Epidermal melanocyte (primary cell): ENCODE measurements around the gene LRCH3.

Experiments used
- DNase-seq: peaks from one replicate; pipeline ENCODE4 v3.0.0; 2011; ENCODE audit warnings: low spot score; ENCODE audit not compliant: insufficient read length

Gene LRCH3

GRCh38 chr3:197833930-197834715 is 43.1 kb downstream of the LRCH3 start:
- no peak for DNase-seq

DNA sequence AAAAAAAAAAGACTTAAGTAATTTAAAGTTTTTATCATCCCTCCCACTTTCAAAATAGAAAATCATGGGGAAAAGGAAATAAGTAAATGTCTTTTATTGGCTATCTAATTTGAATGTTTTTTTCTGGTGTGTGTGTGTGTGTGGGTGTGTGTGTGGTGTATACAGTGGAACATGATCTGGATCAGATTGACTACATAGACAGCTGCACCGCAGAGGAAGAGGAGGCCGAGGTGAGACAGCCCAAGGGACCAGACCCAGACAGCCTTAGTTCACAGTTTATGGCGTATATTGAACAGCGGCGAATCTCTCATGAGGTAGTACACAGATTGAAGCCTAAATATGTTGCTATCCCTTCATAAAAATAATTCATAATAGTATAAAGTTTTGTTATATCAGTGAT is 44.5 kb downstream of the LRCH3 start:
- DNase-seq, result no peak

- peak; percentile 73 for DNase-seq
These were observed 45.2 kb downstream of the LRCH3 start for GRCh38 chr3:197836244-197836643.

- no peak for DNase-seq
These were observed 46.2 kb downstream of the LRCH3 start for GRCh38 chr3:197837282-197837681.

- DNase-seq, result no peak
These were observed 50.7 kb downstream of the LRCH3 start for GRCh38 chr3:197841789-197842188.

- no peak for DNase-seq
These were observed 55.4 kb downstream of the LRCH3 start for GRCh38 chr3:197846491-197846890.

GRCh38 chr3:197847866-197848401 is 56.9 kb downstream of the LRCH3 start:
- DNase-seq, result no peak

DNA sequence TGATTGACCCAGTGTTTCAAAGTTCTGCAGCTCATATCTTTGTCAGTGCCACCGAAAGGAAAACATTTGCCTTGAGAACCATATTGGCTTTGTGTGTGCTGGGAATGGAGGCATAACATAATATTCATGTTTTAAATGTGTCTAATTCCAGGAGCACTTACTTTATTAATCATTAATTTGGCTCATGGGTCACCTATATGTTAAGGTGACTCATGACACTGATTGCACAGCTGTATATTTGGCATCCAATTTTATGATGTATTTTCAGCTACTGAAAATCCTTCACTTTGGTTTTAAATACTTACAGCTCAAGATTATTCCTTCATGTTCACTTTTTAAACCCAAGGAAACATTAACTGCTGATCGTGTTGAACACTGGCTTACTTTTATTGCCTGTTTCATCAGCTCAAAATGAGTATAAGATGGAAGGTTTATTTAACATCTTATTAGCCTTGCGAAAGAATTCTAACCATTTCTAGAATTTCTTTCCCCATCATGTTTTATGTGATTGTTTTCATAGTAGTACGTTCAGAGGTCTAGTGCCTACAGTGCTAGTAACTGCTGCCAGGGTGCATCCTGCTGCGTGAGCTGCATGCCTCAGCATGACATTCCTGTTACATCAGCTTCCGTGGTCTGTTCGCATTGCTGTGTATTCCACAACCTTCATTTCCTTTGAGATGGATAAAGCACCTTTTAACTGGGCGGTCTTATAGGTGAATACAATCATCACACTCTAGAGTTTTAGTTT is 63.7 kb downstream of the LRCH3 start:
- DNase-seq, result no peak

DNA sequence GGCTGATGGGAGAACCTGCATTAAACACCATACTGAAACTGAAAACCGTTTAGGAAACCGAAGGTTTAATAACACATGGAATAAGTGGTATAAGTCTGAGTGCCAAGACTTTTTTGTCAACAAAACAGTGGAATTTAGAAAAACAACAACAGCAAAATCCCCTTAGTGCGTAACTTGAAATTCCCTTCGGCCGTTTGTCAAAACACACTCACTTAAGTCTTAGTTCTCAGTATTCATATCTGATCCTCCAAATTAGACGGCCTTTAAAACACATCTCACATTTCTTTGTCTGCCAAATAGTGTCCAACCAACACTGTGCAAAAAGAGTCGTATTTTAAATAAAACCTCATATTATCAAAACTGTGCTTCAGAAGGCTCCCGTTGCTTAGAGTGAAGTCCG is 64.5 kb downstream of the LRCH3 start:
- DNase-seq, result no peak

DNA sequence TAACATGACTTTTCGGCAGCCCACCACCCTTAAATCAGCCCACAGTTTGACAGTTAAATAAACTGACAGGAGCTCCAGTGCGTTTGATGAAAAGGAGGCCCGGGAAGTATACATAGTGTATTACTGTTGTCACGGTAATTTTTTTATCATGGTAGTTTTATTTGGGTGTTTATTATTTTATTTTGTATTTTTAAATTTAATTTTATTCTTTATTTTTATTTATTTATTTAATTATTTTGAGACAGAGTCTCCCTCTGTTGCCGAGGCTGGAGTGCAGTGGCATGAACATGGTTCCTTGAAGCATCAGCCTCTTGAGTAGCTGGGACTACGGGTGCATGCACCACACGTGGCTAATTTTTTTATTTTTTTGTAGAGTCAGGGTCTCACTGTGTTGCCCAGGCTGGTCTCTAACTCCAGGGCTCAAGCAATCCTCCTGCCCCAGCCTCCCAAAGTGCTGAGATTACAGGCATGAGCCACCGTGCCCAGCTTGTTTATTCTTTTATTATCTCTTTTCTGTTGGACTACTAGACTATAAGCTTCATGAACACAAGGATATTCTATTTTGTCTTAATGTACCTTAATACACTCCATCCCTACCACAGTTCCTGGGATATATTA is 65.3 kb downstream of the LRCH3 start:
- no peak for DNase-seq

DNA sequence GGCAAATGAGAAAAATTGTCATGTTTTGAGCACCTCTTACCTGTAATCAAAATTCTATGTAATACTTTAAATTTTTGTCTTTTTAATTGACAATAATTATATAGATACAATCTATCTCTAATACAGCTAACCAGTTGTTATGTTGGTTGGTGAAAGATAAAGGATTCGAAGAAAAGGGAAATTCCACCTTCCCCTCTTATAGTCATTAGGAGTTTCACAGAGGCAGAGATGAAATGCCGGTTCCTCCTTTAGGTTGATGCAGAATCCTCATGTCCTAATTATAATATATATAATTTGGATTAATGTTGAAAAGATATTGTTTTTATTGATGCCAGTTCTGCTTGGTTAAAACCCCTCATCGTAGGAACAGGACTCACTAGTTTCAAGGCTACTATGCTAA is 67.1 kb downstream of the LRCH3 start:
- no peak for DNase-seq

DNA sequence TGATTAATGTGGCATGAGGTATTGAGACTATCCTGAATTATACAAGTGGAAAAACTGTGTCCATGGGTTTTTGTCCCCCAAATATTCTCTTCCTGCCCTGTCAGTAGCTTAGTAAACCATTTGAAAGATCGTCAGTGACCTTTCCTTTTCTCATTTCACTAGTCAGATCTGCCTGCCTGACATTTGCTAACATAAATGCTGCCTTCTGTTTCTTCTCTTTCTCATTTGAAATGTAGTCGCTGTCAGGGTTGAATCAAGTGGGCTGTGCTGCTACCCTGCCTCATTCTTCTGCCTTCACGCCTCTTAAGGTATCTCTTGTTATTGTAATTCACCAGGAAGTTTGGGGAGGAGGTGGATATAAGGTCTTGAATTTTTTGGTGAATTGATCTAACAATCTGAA is 67.5 kb downstream of the LRCH3 start:
- no peak for DNase-seq

- DNase-seq, result no peak
These were observed 75.0 kb downstream of the LRCH3 start for GRCh38 chr3:197866035-197866434.

DNA sequence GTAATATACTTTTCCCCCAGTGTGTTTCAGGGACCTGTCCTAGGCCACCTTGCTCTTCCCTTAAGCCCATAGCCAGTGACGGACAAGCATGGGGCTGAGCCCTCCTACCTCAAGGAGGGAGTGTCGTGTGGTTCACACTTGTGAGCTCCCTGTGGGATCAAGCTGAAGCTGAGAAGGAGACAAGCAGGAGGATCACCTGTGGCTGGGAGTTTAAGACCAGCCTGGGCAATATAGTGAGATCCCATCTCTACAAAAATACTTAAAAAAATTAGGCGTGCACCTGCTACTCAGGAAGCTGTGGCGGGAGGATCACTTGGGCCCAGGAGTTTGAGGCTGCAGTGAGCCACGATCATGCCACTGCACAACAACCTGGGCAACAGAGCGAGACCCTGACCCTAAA is 82.3 kb downstream of the LRCH3 start:
- DNase-seq, result no peak

GRCh38 chr3:197874064-197874463 is 83.0 kb downstream of the LRCH3 start:
- no peak for DNase-seq

- DNase-seq, result no peak
These were observed 83.6 kb downstream of the LRCH3 start for GRCh38 chr3:197874653-197875052.

DNA sequence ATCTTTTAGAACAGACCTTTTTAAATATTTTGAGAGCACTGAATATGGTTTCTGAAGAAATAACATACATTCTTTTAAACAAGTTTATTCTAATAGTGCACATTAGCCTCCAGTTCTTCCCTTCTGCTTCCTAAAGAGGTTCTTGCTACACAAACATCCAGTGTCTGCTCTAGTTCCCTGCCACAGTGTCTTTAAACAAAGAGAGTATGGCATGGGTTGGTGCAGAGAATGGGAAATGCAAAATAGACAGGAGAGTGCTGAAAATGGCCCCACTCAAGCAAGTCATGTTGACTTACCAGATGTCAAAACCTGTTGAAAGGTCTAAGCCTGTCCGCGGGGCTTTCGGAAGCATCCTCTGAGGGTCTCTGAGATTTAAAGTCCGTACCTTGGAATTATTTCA is 86.8 kb downstream of the LRCH3 start:
- DNase-seq, result no peak

GRCh38 chr3:197878427-197878826 is 87.4 kb downstream of the LRCH3 start:
- no peak for DNase-seq

DNA sequence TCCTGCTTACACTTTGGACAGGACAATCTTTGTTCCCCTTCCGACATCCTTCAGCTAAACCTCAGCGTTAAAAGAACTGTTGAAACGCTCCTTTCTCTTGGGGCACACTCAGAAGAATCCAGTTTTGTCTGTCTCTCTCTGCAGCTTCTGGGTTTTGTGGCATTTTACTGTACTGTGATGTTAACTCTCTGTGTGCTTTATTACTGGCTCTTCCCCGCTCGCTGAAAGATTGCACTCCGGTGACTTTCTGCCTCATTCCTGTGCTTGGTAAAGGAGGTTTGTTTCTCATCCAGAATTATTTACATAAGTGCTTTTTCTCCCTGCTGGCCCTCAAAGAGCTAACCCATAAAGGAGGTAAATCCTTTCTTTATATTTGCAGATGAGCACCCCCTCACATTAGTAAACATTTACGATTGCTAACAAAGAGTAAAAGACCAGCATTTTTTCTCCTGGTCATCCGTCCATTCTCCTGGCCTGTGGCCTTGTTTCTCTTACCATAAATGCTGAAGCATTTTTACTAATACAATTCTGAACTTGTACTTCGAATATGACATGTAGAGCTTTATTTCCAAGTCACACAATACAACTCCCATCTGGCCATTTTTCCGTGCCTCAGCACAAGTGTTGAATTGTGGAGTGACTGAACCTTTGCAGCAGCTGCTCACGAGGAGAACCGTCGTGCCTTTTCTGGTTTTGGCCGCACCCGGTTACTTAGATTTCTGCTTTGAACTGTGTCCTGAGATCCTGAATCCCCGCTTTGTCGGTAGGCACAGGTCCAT is 89.6 kb downstream of the LRCH3 start:
- DNase-seq, result peak; percentile 38

DNA sequence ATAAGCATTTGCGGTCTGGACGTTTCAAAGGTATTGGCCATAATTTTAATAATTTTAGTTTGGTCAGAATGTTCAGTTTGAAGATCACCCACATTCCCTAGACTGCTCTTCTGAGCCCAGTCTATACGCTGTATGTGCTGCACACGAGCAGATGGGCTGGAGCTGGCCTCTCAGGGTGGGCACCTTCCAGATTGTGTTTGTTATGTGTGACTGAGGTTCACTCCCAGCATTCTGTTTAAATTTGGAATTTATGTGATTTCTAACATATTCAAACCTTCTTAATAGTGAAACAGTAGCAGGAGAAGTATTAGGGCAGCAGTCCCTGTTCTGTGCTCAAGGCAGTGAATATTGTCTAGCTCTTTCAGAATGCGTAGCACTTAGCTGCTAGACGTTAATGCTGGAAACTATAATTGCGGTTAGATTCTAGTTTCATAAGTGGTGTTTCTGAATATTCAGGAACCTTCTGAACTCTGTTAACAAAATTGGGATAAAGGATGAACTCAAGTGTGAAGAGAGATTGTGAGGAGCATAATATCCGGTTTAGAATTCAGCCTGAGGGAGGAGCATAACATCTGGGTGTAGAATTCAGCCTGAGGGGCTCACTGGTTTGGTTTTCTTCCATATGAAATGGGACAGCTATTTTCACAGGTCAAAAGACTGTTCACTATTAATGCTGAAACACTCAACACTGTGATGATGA is 90.4 kb downstream of the LRCH3 start:
- DNase-seq, result peak; percentile 45

- no peak for DNase-seq
These were observed 90.9 kb downstream of the LRCH3 start for GRCh38 chr3:197881970-197882338.
